ENCODE measurements around the gene TXNDC16. TPM values are rescaled to one million over a fixed set of nuclear protein-coding genes. Genes with fewer than 3 reads are reported as not detected.

Gene TXNDC16
- total RNA-seq, 1 donor: 6.9 TPM

DNA sequence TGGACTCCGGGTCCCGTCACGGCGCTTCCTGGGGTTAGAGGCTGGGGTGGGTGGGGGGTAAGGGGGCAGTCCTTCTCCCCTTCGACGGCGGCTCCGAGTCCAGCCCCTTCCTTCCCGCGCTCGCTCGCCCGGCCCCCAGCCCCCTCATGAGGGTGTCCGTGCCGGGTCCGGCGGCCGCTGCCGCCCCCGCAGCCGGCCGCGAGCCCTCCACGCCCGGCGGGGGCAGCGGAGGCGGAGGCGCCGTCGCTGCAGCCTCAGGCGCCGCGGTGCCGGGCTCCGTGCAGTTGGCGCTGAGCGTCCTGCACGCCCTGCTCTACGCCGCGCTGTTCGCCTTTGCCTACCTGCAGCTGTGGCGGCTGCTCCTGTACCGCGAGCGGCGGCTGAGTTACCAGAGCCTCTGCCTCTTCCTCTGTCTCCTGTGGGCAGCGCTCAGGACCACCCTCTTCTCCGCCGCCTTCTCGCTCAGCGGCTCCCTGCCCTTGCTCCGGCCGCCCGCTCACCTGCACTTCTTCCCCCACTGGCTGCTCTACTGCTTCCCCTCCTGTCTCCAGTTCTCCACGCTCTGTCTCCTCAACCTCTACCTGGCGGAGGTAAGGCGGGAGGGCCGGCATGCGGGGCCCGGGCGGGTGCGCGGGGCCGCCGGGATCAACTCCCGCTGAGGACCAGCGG, 831 bp upstream of the TXNDC16 start:
- DNase-seq (ENCODE audit: low read depth): peak; percentile 2
- peak overlapping the region; percentile 80 for H3K4me3 ChIP-seq (ENCODE audit: low read depth, low read length)
- TF ChIP-seq CTCF (IDR thresholded peaks at IDR 0.05; ENCODE audit: insufficient read depth, low read length): no peak

DNA sequence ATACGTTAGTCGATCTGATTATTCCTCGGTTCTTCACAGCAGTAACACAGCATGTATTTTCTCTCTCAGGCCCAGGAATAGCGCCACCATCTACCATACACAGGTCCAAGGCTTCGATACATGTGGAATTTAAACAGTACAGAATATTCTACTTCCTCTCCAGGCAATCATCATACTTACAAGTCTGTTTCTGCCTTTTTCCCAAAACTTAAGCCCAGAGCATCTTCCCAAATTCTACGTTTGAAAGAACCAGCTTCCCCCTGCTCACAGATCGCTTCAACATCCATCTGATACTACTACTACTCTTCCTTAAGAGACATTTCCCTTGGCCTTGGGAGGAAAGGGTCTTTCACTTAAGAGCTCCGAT, 626 bp downstream of the TXNDC16 start:
- DNase-seq (ENCODE audit: low read depth): peak; percentile 52
- peak overlapping the region; percentile 89 for H3K4me3 ChIP-seq (ENCODE audit: low read depth, low read length)
- peak; percentile 47 for TF ChIP-seq CTCF (IDR thresholded peaks at IDR 0.05; ENCODE audit: insufficient read depth, low read length)

- no peak for DNase-seq (ENCODE audit: low read depth)
- H3K4me3 ChIP-seq (ENCODE audit: low read depth, low read length): peak overlapping the region; percentile 89
- no peak for TF ChIP-seq CTCF (IDR thresholded peaks at IDR 0.05; ENCODE audit: insufficient read depth, low read length)
Measured at GRCh38 chr14:52551205-52551604, 1.1 kb downstream of the TXNDC16 start.

- H3K4me3 ChIP-seq (ENCODE audit: low read depth, low read length): no peak overlapping the region
- TF ChIP-seq CTCF (IDR thresholded peaks at IDR 0.05; ENCODE audit: insufficient read depth, low read length): no peak
- no peak for DNase-seq (ENCODE audit: low read depth)
Measured at GRCh38 chr14:52550661-52551060, 1.6 kb downstream of the TXNDC16 start.

- DNase-seq (ENCODE audit: low read depth): no peak
- no peak for TF ChIP-seq CTCF (IDR thresholded peaks at IDR 0.05; ENCODE audit: insufficient read depth, low read length)
- no peak overlapping the region for H3K4me3 ChIP-seq (ENCODE audit: low read depth, low read length)
Measured at GRCh38 chr14:52547526-52547925, 4.8 kb downstream of the TXNDC16 start.

DNA sequence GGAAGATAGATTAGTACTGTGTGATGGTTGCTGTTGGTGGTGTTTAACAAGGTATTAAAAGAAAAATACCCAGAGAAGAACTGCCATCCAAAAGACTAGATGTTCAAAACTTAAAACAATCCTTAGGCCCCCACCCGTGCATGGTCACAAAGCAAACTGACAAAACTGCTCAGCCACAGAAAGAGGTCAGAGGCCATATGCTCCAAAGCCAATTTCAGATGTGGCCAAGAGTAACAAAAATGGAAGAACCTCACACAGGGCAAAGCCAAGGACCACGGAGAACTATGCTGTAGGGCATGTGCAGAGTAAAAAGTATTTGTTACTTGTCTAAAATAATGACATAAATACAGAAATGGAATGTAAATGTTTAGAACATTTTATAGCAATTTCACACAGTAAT, 5.3 kb downstream of the TXNDC16 start:
- no peak for TF ChIP-seq CTCF (IDR thresholded peaks at IDR 0.05; ENCODE audit: insufficient read depth, low read length)
- DNase-seq (ENCODE audit: low read depth): no peak
- no peak overlapping the region for H3K4me3 ChIP-seq (ENCODE audit: low read depth, low read length)

DNA sequence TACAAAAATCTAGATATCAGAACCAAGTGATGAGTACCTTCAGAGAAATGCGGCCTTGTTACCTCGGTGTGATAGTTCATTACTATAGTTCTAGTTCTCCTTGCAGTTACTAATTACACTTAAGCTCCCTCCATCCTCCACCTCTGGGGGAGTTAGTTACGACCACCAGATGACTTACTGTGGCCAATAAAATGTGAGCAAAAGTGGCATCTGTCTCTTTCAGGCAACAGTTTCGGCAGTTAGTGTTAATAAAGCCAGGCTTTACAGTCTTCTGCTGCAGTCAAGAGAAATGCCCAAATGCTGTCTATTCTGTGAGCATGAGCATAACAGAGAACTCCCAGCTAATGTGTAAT, 6.0 kb downstream of the TXNDC16 start:
- DNase-seq (ENCODE audit: low read depth): no peak
- TF ChIP-seq CTCF (IDR thresholded peaks at IDR 0.05; ENCODE audit: insufficient read depth, low read length): no peak
- H3K4me3 ChIP-seq (ENCODE audit: low read depth, low read length): no peak overlapping the region

Data from fibroblast of the aortic adventitia (primary cell).